ENCODE data around the gene TAS2R3. TPM values are rescaled to one million over a fixed set of nuclear protein-coding genes. Genes with fewer than 3 reads are reported as not detected.

Gene TAS2R3
- total and polyA plus RNA-seq, 12 donors: 0.28 to 5.0 (median 1.3) TPM; not detected in 4

DNA sequence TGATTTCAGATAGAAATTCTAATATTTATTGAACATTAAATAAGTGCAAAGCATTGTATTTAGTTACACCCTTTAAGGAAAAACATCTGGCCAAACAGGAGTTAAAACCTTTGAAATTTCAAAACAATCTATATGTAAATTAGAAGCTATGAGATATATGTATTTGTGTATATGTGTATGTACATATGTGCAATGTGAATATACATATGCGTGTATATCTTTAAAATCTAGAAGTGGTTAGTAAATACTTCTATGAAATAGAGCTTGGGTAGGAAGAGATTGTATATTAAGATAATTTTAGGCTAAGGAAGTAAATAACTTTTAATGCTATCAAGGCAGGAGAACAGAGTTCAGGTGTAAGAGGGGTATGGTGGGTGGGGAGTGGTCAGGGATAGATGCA is 46.4 kb upstream of the TAS2R3 start:
- intact Hi-C loops (cut with DNase I): no loop called here
- Histone ChIP-seq H3K36me3 (replicated peaks in 1 of 2) (no peaks in the 10 kb centered on the region), H3K27ac (no peak overlapping the region), H3K9me3 (replicated peaks in 1 of 3) (no peaks in the 10 kb centered on the region), H3K27me3 (no peaks in the 10 kb centered on the region), H3K4me1 (replicated peaks in 1 of 2) (no peaks in the 10 kb centered on the region), H3K4me3 (no peak overlapping the region)
- 86 to 98% (median 90%) methylated on average over 1 of the region's 1 CpG for WGBS, 4 donors
- no peak for DNase-seq
- TF ChIP-seq, protein P1, sequence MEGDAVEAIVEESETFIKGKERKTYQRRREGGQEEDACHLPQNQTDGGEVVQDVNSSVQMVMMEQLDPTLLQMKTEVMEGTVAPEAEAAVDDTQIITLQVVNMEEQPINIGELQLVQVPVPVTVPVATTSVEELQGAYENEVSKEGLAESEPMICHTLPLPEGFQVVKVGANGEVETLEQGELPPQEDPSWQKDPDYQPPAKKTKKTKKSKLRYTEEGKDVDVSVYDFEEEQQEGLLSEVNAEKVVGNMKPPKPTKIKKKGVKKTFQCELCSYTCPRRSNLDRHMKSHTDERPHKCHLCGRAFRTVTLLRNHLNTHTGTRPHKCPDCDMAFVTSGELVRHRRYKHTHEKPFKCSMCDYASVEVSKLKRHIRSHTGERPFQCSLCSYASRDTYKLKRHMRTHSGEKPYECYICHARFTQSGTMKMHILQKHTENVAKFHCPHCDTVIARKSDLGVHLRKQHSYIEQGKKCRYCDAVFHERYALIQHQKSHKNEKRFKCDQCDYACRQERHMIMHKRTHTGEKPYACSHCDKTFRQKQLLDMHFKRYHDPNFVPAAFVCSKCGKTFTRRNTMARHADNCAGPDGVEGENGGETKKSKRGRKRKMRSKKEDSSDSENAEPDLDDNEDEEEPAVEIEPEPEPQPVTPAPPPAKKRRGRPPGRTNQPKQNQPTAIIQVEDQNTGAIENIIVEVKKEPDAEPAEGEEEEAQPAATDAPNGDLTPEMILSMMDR (IDR thresholded peaks at IDR 0.05): no peak
- TF ChIP-seq POLR2A (IDR thresholded peaks at IDR 0.05): no peak

DNA sequence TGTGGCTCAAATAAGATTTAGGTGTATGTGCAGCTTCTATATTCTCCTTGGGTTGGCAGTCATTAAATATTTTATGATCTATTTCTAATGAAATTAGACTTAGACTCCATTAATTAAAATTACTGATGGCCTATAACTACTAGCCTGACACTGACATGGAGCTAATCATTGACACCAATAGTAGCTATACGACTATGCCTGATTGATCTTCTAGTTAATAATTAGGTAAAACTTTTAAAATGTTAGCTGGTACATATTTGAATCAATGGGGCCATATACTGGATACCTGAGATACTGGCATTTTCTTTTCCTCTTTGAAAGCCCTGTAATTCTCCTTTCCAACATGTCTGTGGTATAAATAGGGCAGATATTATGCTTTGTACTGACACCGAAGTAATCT is 41.4 kb upstream of the TAS2R3 start:
- no peaks in the 10 kb centered on the region for H3K36me3 ChIP-seq (replicated peaks in 1 of 2)
- intact Hi-C loops (cut with DNase I): no loop called here
- H3K27ac ChIP-seq: no peak overlapping the region
- 87 to 97% (median 89%) methylated on average over 2 of the region's 2 CpGs for WGBS, 4 donors
- H3K27me3 ChIP-seq: no peaks in the 10 kb centered on the region
- TF ChIP-seq, protein P1 (IDR thresholded peaks at IDR 0.05): no peak
- no peak for TF ChIP-seq POLR2A (IDR thresholded peaks at IDR 0.05)
- no peak overlapping the region for H3K4me3 ChIP-seq
- no peaks in the 10 kb centered on the region for H3K4me1 ChIP-seq (replicated peaks in 1 of 2)
- H3K9me3 ChIP-seq (replicated peaks in 1 of 3): no peaks in the 10 kb centered on the region
- no peak for DNase-seq

DNA sequence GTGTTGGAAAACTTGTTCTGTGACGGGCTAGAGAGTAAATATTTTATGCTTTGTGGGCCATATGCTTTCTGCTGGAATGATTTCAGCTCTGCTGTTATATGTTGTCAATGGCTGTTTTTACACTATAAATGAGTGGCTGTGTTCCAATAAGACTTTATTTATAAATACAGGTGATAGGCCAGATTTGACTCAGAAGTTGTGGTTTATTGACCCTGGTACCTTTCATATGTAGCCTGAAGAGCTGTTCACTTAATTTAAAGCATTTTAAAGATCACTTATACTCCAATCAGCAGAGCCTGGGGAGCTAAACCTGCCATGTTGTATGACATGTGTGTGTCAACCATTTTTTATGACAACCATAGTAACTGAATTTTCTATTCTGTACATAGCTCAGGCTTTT is 34.9 kb upstream of the TAS2R3 start:
- no peaks in the 10 kb centered on the region for H3K9me3 ChIP-seq (replicated peaks in 1 of 3)
- WGBS, 4 donors: 94 to 100% (median 94%) methylated on average over 1 of the region's 1 CpG
- intact Hi-C loops (cut with DNase I): no loop called here

DNA sequence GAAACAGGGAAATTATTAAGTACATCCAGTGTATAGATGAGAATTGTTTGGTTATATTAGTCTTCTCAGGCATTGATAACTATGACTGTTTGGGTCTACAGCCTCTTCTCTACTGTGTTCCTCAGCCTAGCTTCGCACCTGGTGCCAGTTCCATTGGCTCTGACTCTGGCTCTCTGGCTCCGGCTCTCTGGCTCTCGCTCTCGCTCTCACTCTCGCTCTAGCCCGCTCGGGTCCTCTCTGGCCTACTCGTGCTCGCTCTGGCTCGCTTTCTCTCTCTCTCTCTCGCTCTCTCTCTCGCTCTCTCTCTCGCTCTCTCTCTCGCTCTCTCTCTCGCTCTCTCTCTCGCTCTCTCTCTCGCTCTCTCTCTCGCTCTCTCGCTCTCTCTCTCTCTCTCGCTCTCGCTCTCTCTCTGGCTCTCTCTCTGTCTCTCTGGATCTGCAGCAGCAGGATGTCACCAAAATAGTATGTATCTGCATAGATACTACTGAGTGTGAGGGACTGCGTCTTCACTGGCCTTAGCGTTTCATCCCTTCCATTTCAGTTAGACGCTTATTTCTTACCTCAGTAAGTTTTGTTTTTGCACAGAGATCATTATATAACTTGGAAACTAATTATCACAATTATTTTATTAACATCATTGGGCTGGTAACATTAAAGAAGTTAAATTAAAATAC is 32.3 kb upstream of the TAS2R3 start:
- Histone ChIP-seq H3K27ac (no peak overlapping the region), H3K36me3 (replicated peaks in 1 of 2) (no peaks in the 10 kb centered on the region), H3K27me3 (no peaks in the 10 kb centered on the region), H3K4me1 (replicated peaks in 1 of 2) (no peaks in the 10 kb centered on the region), H3K4me3 (no peak overlapping the region), H3K9me3 (replicated peaks in 1 of 3) (no peaks in the 10 kb centered on the region)
- intact Hi-C loops (cut with DNase I): no loop called here
- DNase-seq: peak in 3 of 7 donors; percentile 28 to 46 (median 31)
- 66 to 81% (median 76%) methylated on average over 23 to 24 of the region's 24 CpGs for WGBS, 4 donors
- TF ChIP-seq, protein P1 (IDR thresholded peaks at IDR 0.05): peak in 1 of 6 experiments; percentile 21
- TF ChIP-seq POLR2A (IDR thresholded peaks at IDR 0.05): no peak

More for the DNA sequence above, 34.9 kb upstream of the TAS2R3 start:
- DNase-seq: no peak
- Histone ChIP-seq H3K27ac (no peak overlapping the region), H3K27me3 (no peaks in the 10 kb centered on the region), H3K4me3 (no peak overlapping the region), H3K36me3 (replicated peaks in 1 of 2) (no peaks in the 10 kb centered on the region), H3K4me1 (replicated peaks in 1 of 2) (no peaks in the 10 kb centered on the region)
- TF ChIP-seq, protein P1 (IDR thresholded peaks at IDR 0.05): no peak
- TF ChIP-seq POLR2A (IDR thresholded peaks at IDR 0.05): no peak

Measured in adrenal gland (tissue), 12 donors.